Neural cell (in vitro differentiated cells): ENCODE data around the gene H2AZ2. TPM values are rescaled to one million over a fixed set of nuclear protein-coding genes. Genes with fewer than 3 reads are reported as not detected.
"Not testable (repeated sequence)": the region's sequence is repeated elsewhere in the genome, so short reads cannot be mapped to it uniquely, and the experiment has no call there.

Experiments used
- H2AFZ ChIP-seq: fragments of 200-600, 300-800 bp; sonication (generic), shearing (Covaris generic); 2 replicates; pipeline ENCODE4 v1.6.0; 2014; ENCODE audit warnings: low read depth, mild to moderate bottlenecking, antibody characterized with exemption, low read length, moderate library complexity
- H3F3A ChIP-seq: fragments of 200-600 bp; shearing (Covaris generic); 2 replicates; pipeline ENCODE4 v1.6.1; 2016; ENCODE audit warnings: mild to moderate bottlenecking, moderate library complexity, mixed read lengths, antibody characterized with exemption, low read length; ENCODE audit not compliant: insufficient read depth, poor library complexity, severe bottlenecking
- H3K27ac ChIP-seq: fragments of 200-600, 300-800 bp; sonication (generic), shearing (Covaris generic); 2 replicates; pipeline ENCODE4 v1.5.1; 2014; ENCODE audit warnings: mild to moderate bottlenecking, low read length, moderate library complexity
- H3K27me3 ChIP-seq: fragments of 300-800, 200-600 bp; sonication (generic), shearing (Covaris generic); 2 replicates; pipeline ENCODE4 v1.6.0; 2014; ENCODE audit warnings: mild to moderate bottlenecking, low read depth, low read length, moderate library complexity; ENCODE audit not compliant: insufficient read depth
- H3K36me3 ChIP-seq: fragments of 300-800, 200-600 bp; sonication (generic), shearing (Covaris generic); 2 replicates; pipeline ENCODE4 v1.5.1; 2014; ENCODE audit warnings: mild to moderate bottlenecking, antibody characterized with exemption, low read length, moderate library complexity; ENCODE audit not compliant: insufficient read depth
- H3K4me2 ChIP-seq: fragments of 300-800, 200-600 bp; sonication (generic), shearing (Covaris generic); 2 replicates; pipeline ENCODE4 v1.6.0; 2014; ENCODE audit warnings: mild to moderate bottlenecking, low read length
- H3K4me3 ChIP-seq: fragments of 300-800, 200-600 bp; sonication (generic), shearing (Covaris generic); 2 replicates; pipeline ENCODE4 v1.5.1; 2014; ENCODE audit warnings: mild to moderate bottlenecking, low read length, moderate library complexity
- H3K79me2 ChIP-seq: fragments of 200-600 bp; shearing (Covaris generic); replicated peaks from 2 replicates; pipeline ENCODE4 v1.6.0; 2014; ENCODE audit warnings: mild to moderate bottlenecking, low read length, moderate library complexity; ENCODE audit not compliant: insufficient read depth
- H3K9ac ChIP-seq: fragments of 300-800, 200-600 bp; sonication (generic), shearing (Covaris generic); 2 replicates; pipeline ENCODE4 v1.6.1; 2016; ENCODE audit warnings: mild to moderate bottlenecking, low read length, mixed read lengths
- H3K9me2 ChIP-seq: fragments of 200-600 bp; shearing (Covaris generic); 2 replicates; pipeline ENCODE4 v1.6.1; 2016; ENCODE audit warnings: mild to moderate bottlenecking, low read length, mixed read lengths; ENCODE audit not compliant: insufficient read depth
- H3K9me3 ChIP-seq: fragments of 200-600, 300-800 bp; sonication (generic), shearing (Covaris generic); 2 replicates; pipeline ENCODE4 v1.6.1; 2016; ENCODE audit warnings: mild to moderate bottlenecking, mixed run types, low read length, moderate library complexity, mixed read lengths
- H4K20me1 ChIP-seq: fragments of 200-600 bp; shearing (Covaris generic); 2 replicates; pipeline ENCODE4 v1.6.1; 2016; ENCODE audit warnings: mild to moderate bottlenecking, mixed run types; ENCODE audit not compliant: insufficient read depth
- CTCF ChIP-seq: fragments of 450-650 bp; IDR thresholded peaks from 2 replicates; pipeline ENCODE4 v1.5.1; 2014; ENCODE audit warnings: antibody characterized with exemption, mild to moderate bottlenecking, moderate library complexity; ENCODE audit not compliant: poor library complexity, severe bottlenecking
- EP300 ChIP-seq: fragments of 450-650 bp; conservative IDR thresholded peaks from 2 replicates; pipeline ENCODE4 v1.6.1; 2014; ENCODE audit warnings: antibody characterized with exemption, mild to moderate bottlenecking, moderate library complexity; ENCODE audit not compliant: poor library complexity, severe bottlenecking
- EZH2 ChIP-seq: fragments of 200-600, 300-800 bp; shearing (Covaris generic), sonication (generic); IDR thresholded peaks from 2 replicates; pipeline ENCODE4 v1.6.1; 2014; ENCODE audit warnings: antibody characterized with exemption, low read length, borderline replicate concordance, mild to moderate bottlenecking; ENCODE audit not compliant: insufficient read depth, poor library complexity, severe bottlenecking
- MXI1 ChIP-seq: fragments of 450-650 bp; conservative IDR thresholded peaks from 2 replicates; pipeline ENCODE4 v1.6.1; 2014; ENCODE audit warnings: antibody characterized with exemption, mild to moderate bottlenecking; ENCODE audit not compliant: poor library complexity, severe bottlenecking
- POLR2AphosphoS5 ChIP-seq: IDR thresholded peaks from 2 replicates; pipeline ENCODE4 v1.6.1; 2012
- RAD21 ChIP-seq: fragments of 450-650 bp; conservative IDR thresholded peaks from 2 replicates; pipeline ENCODE4 v1.6.1; 2014; ENCODE audit warnings: antibody characterized with exemption, mild to moderate bottlenecking, moderate library complexity
- REST ChIP-seq: IDR thresholded peaks from 2 replicates; pipeline ENCODE4 v1.6.1; 2012; ENCODE audit warnings: borderline replicate concordance
- SMC3 ChIP-seq: fragments of 450-650 bp; conservative IDR thresholded peaks from 2 replicates; pipeline ENCODE4 v1.6.1; 2014; ENCODE audit warnings: antibody characterized with exemption, mild to moderate bottlenecking, moderate library complexity; ENCODE audit not compliant: poor library complexity
- TAF1 ChIP-seq: IDR thresholded peaks from 2 replicates; pipeline ENCODE4 v1.6.1; 2012; ENCODE audit warnings: low read depth
- polyA plus RNA-seq: library from polyadenylated mRNA; depleted of rRNA; stranded (reverse); fragments of >200 nt; gene quantifications from 2 replicates; pipeline ENCODE4 v1.2.3, GENCODE V29; 2014

The H2AZ2 gene
- polyA plus RNA-seq, 1 donor from 2014 or later: 152 TPM

- no peaks in the 10 kb centered on the region for H3K9me2 ChIP-seq
Observed at GRCh38 chr7:44787041-44787440, 60.8 kb downstream of the H2AZ2 start.

GRCh38 chr7:44785218-44785617, 62.7 kb downstream of the H2AZ2 start:
- not testable (repeated sequence) for H3K27me3 ChIP-seq, H2AFZ ChIP-seq, H3K9me2 ChIP-seq, H3K4me3 ChIP-seq, H3K9ac ChIP-seq, H3K79me2 ChIP-seq, H3F3A ChIP-seq, H3K9me3 ChIP-seq, H3K36me3 ChIP-seq, H4K20me1 ChIP-seq, H3K27ac ChIP-seq, H3K4me2 ChIP-seq

More at GRCh38 chr7:44787041-44787440, 60.8 kb downstream of the H2AZ2 start:
- no peaks in the 10 kb centered on the region for H3F3A ChIP-seq
- no peaks in the 10 kb centered on the region for H4K20me1 ChIP-seq
- H3K36me3 ChIP-seq: no peaks in the 10 kb centered on the region
- no peaks in the 10 kb centered on the region for H3K9me3 ChIP-seq
- H3K9ac ChIP-seq: no peak overlapping the region
- H3K27ac ChIP-seq: no peak overlapping the region
- TF ChIP-seq TAF1 (no peak), POLR2AphosphoS5 (no peak), EP300 (no peak), RAD21 (no peak), REST (no peak), MXI1 (no peak), EZH2 (no peak), SMC3 (no peak), CTCF (no peak)
- no peaks in the 10 kb centered on the region for H3K27me3 ChIP-seq
- H3K4me3 ChIP-seq: no peak overlapping the region
- H3K4me2 ChIP-seq: no peak overlapping the region
- H3K79me2 ChIP-seq: no peaks in the 10 kb centered on the region
- no peak overlapping the region for H2AFZ ChIP-seq

- no peak overlapping the region for H3K4me3 ChIP-seq
- no peaks in the 10 kb centered on the region for H3K9me2 ChIP-seq
- H4K20me1 ChIP-seq: no peaks in the 10 kb centered on the region
- no peak overlapping the region for H3K9ac ChIP-seq
- no peak overlapping the region for H2AFZ ChIP-seq
- no peak overlapping the region for H3K27ac ChIP-seq
- H3K4me2 ChIP-seq: no peak overlapping the region
- no peaks in the 10 kb centered on the region for H3K9me3 ChIP-seq
- no peaks in the 10 kb centered on the region for H3K27me3 ChIP-seq
- no peaks in the 10 kb centered on the region for H3F3A ChIP-seq
- TF ChIP-seq CTCF (no peak), EP300 (no peak), SMC3 (no peak), EZH2 (no peak), POLR2AphosphoS5 (no peak), REST (no peak), MXI1 (no peak), RAD21 (no peak)
- no peaks in the 10 kb centered on the region for H3K36me3 ChIP-seq
- no peaks in the 10 kb centered on the region for H3K79me2 ChIP-seq
Observed at GRCh38 chr7:44784364-44784763, 63.5 kb downstream of the H2AZ2 start.
